ENCODE measurements around the gene XKR7.

- TF ChIP-seq CTCF (IDR thresholded peaks at IDR 0.05 in 8 of 11, conservative IDR thresholded peaks at IDR 0.05 in 3 of 11) (no peak), POLR2A (IDR thresholded peaks at IDR 0.05) (no peak)
These were observed 33.5 kb upstream of the XKR7 start for GRCh38 chr20:31934491-31934890.

All from spleen (tissue), 7 donors.